Measurements from ENCODE around the gene DNAH7. TPM values are rescaled to one million over a fixed set of nuclear protein-coding genes. Genes with fewer than 3 reads are reported as not detected.

The DNAH7 gene
- total and polyA plus RNA-seq, 2 of the 4 experiments (the other 2 are of a cell fraction) = 0.22 to 0.36 TPM

DNA sequence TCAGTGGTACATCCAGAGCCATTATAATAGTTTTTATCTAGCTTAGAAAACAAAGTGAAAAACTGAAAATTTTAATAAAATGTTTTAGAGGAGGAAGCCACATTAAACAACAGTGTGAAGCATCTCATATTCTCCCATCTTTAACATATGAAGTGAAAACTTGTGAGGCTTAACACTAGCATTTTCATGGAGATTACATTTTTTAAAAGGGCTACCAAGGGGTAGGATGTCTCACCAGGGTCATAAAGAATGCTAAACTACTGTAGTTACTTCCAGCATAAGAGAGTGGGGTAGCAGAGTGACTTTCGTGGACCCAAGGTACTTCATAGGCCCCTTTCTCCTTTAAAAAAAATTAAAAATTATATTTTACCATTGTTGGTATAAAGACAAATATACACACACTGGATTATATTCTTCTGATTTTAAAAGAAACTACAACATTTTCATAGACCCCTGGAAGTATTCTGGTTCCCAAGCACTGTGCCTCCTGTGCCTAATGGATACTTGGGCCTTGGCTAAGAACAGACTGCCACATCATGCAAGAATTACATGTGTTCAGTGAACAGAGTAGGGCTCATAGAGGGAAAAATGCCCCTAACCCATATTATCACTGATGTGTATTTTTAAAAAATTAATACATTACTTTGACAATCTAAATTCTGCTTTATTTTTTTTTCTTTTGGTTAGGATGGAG is 263.2 kb downstream of the DNAH7 start:
- H3K4me1 ChIP-seq (ENCODE audit: control insufficient read depth, insufficient read depth, low read length) = no peaks in the 10 kb centered on the region
- no peaks in the 10 kb centered on the region for H3K9me3 ChIP-seq (ENCODE audit: control insufficient read depth, insufficient read depth, low read length)
- H4K91ac ChIP-seq (ENCODE audit: insufficient read depth, low read depth, low read length) = no peak overlapping the region
- no peak overlapping the region for H4K8ac ChIP-seq (ENCODE audit: low read depth in 2 of 2, low read length in 2 of 2)
- H4K5ac ChIP-seq (ENCODE audit: low read depth, low read length) = no peak overlapping the region
- no peak overlapping the region for H3K14ac ChIP-seq (replicated peaks; ENCODE audit: low read depth, low read length)
- no peak overlapping the region for H2BK20ac ChIP-seq (ENCODE audit: low read depth, low read length)
- H3K9me1 ChIP-seq (ENCODE audit: insufficient read depth, low read length) = no peaks in the 10 kb centered on the region
- H3K27me3 ChIP-seq (ENCODE audit: control insufficient read depth, insufficient read depth, low read length) = no peaks in the 10 kb centered on the region
- no peak overlapping the region for H2AFZ ChIP-seq (replicated peaks; ENCODE audit: low read length, poor library complexity)
- no peaks in the 10 kb centered on the region for H3K36me3 ChIP-seq (ENCODE audit: control insufficient read depth, insufficient read depth, low read length)
- ATAC-seq (ENCODE audit: low read depth) (no peak), DNase-seq (no peak)
- no peak overlapping the region for H3K4me3 ChIP-seq (ENCODE audit: insufficient read depth, low read depth, low read length)
- H3K56ac ChIP-seq (ENCODE audit: extremely low read depth, insufficient read depth, low read length) = no peak overlapping the region
- H3K79me1 ChIP-seq (ENCODE audit: low read depth in 1 of 2, low read length in 2 of 2) = no peaks in the 10 kb centered on the region
- dilution Hi-C loops (cut with HindIII; ENCODE audit: low sequenced_read_pairs, unreplicated experiment) = no loop called here
- CTCF ChIA-PET = no interaction called here
- no peak overlapping the region for H3K27ac ChIP-seq (ENCODE audit: insufficient read depth, low read length)
- POLR2A ChIA-PET (ENCODE audit: unreplicated experiment) = no interaction called here
- WGBS, 2 experiments (ENCODE audit: extremely low coverage in 2 of 2, insufficient read length in 1 of 2) = no CpG with 5 or more reads among the region's 1 CpG
- no TSS peak for BruUV-seq (replicated peaks)
- no peak overlapping the region for H3K4me2 ChIP-seq (ENCODE audit: low read depth, low read length)
- intact Hi-C loops (cut with micrococcal nuclease) = no loop called here
- H3K23ac ChIP-seq (ENCODE audit: low read depth, low read length) = no peak overlapping the region
- H2BK15ac ChIP-seq (ENCODE audit: low read depth, low read length) = no peak overlapping the region
- no peak overlapping the region for H2BK5ac ChIP-seq (ENCODE audit: low read depth, low read length, poor library complexity, severe bottlenecking)
- H2AK9ac ChIP-seq (replicated peaks; ENCODE audit: low read depth, low read length, poor library complexity) = no peak overlapping the region
- no peak overlapping the region for H2AK5ac ChIP-seq (ENCODE audit: low read depth, low read length)
- TF ChIP-seq CHD1 (IDR thresholded peaks at IDR 0.05; ENCODE audit: low read depth, low read length) = no peak
- no peak for TF ChIP-seq BHLHE40 (IDR thresholded peaks at IDR 0.05; ENCODE audit: low read depth, low read length)
- no peak for TF ChIP-seq MAFK (IDR thresholded peaks at IDR 0.05; ENCODE audit: low read depth, low read length)
- in situ Hi-C loops (cut with MboI; ENCODE audit: low sequenced_read_pairs) = no loop called here
- H3K4ac ChIP-seq (ENCODE audit: low read depth, low read length) = no peak overlapping the region
- H3K9ac ChIP-seq (ENCODE audit: low read depth, low read length) = no peak overlapping the region
- no peaks in the 10 kb centered on the region for H4K20me1 ChIP-seq (ENCODE audit: insufficient read depth, low read length)
- H2BK120ac ChIP-seq (ENCODE audit: low read depth, low read length) = no peak overlapping the region
- H3K18ac ChIP-seq (ENCODE audit: low read depth, low read length) = no peak overlapping the region

Measured in IMR-90 (cell line).